MM.1S (cell line): Measurements from ENCODE around the gene GNPTG.

ENCODE experiments used
- DNase-seq: peaks from one replicate; pipeline ENCODE4 v3.0.0-alpha.2; 2015
- H2AFZ ChIP-seq: fragments of 300-600 bp; sonication (generic); 2 replicates; pipeline ENCODE4 v1.6.0; 2016; ENCODE audit warnings: antibody characterized with exemption, low read length
- H3F3A ChIP-seq: fragments of 300-600 bp; sonication (generic); 2 replicates; pipeline ENCODE4 v1.6.1; 2016; ENCODE audit warnings: mild to moderate bottlenecking, antibody characterized with exemption, low read length, moderate library complexity, mixed read lengths; ENCODE audit not compliant: insufficient read depth
- H3K27ac ChIP-seq: fragments of 300-600 bp; sonication (generic); 2 replicates; pipeline ENCODE4 v1.5.1; 2016; ENCODE audit warnings: mild to moderate bottlenecking, low read length
- H3K27me3 ChIP-seq: fragments of 300-600 bp; sonication (generic); replicated peaks from 2 replicates; pipeline ENCODE4 v1.6.0; 2016; ENCODE audit warnings: low read length; ENCODE audit not compliant: insufficient read depth
- H3K36me3 ChIP-seq: fragments of 300-600 bp; sonication (generic); replicated peaks from 2 replicates; pipeline ENCODE4 v1.6.1; 2016; ENCODE audit warnings: mild to moderate bottlenecking, low read length, mixed read lengths; ENCODE audit not compliant: insufficient read depth
- H3K4me1 ChIP-seq: fragments of 300-600 bp; sonication (generic); 2 replicates; pipeline ENCODE4 v1.6.1; 2016; ENCODE audit warnings: low read length, mixed read lengths
- H3K4me2 ChIP-seq: fragments of 300-600 bp; sonication (generic); 2 replicates; pipeline ENCODE4 v1.6.0; 2016; ENCODE audit warnings: low read depth, low read length
- H3K4me3 ChIP-seq: fragments of 300-600 bp; sonication (generic); 2 replicates; pipeline ENCODE4 v1.5.1; 2016; ENCODE audit warnings: low read length, mixed read lengths
- H3K79me2 ChIP-seq: fragments of 300-600 bp; sonication (generic); 2 replicates; pipeline ENCODE4 v1.6.1; 2016; ENCODE audit warnings: mixed run types, low read length, mixed read lengths
- H3K9ac ChIP-seq: fragments of 300-600 bp; sonication (generic); 2 replicates; pipeline ENCODE4 v1.6.1; 2016; ENCODE audit warnings: low read length, mixed read lengths
- H3K9me2 ChIP-seq: fragments of 300-600 bp; sonication (generic); replicated peaks from 2 replicates; pipeline ENCODE4 v1.6.1; 2016; ENCODE audit warnings: mild to moderate bottlenecking, low read length, mixed read lengths; ENCODE audit not compliant: insufficient read depth
- H3K9me3 ChIP-seq: fragments of 300-600 bp; sonication (generic); replicated peaks from 2 replicates; pipeline ENCODE4 v1.6.1; 2016; ENCODE audit warnings: mild to moderate bottlenecking, low read length, mixed read lengths; ENCODE audit not compliant: insufficient read depth
- H4K20me1 ChIP-seq: fragments of 300-600 bp; sonication (generic); 2 replicates; pipeline ENCODE4 v1.6.1; 2016; ENCODE audit warnings: mild to moderate bottlenecking, low read length, moderate library complexity, mixed read lengths; ENCODE audit not compliant: insufficient read depth
- EZH2 ChIP-seq: fragments of 300-600 bp; sonication (generic); optimal IDR thresholded peaks from 2 replicates; pipeline ENCODE3; 2017; ENCODE audit warnings: low read depth, mild to moderate bottlenecking, antibody characterized with exemption, low read length, mixed read lengths
- EZH2phosphoT487 ChIP-seq: fragments of 300-600 bp; sonication (generic); IDR thresholded peaks from 2 replicates; pipeline ENCODE4 v1.6.1; 2018; ENCODE audit warnings: antibody characterized with exemption, low read length
- TF ChIP-seq, protein P1 (sequence below): fragments of 300-600 bp; sonication (generic); IDR thresholded peaks from 2 replicates; pipeline ENCODE4 v1.5.1; 2016; ENCODE audit warnings: antibody characterized with exemption, low read length, mixed read lengths

The GNPTG gene

DNA sequence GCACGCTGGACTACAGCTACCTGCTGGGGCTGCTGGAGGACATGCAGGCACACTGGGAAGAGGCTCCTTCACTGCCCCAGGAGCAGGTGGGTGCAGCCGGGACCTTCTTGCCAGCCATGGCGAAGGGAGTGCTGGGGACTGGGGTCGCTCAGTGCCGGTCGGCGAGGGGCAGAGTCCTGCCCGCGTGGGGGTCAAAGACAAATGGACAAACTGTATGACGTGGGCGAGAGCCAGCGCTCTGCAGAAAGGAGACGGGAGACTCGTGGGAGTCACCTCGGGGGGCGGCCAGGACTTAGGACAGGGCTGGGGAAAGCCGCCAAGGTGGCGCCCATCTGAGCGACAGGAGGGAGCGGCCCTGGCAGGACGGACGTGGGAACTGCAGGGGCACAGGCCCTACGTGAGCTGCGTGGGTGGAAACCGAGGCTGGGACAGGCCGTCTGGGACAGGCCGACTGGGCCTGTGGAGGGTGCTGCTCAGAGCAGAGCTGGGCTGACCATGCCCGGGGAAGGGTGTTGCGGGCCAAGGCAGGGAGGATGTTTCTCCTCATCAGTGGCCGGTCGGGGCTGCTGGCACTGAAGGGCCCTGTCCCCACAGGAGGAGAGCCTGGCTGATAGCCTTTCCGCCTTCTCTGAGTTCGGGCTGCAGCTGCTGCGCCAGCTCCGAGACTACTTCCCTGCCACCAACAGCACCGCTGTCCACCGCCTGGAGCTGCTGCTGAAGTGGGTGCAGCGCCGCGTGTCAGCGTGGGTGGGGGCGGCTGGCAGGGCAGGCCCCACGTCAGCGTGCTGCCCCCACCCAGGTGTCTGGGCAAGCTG lies 8.1 kb upstream of the GNPTG start:
- no peak for DNase-seq
- peak overlapping the region; percentile 81 for H2AFZ ChIP-seq
- no peaks in the 10 kb centered on the region for H3F3A ChIP-seq
- no peaks in the 10 kb centered on the region for H3K9me2 ChIP-seq
- no peak overlapping the region for H3K27ac ChIP-seq
- peak overlapping the region; percentile 35; the same call in 1 of the 2 replicates for H3K9ac ChIP-seq
- H3K79me2 ChIP-seq = no peaks in the 10 kb centered on the region
- peak overlapping the region; percentile 98 for H3K4me2 ChIP-seq
- no peaks in the 10 kb centered on the region for H4K20me1 ChIP-seq
- H3K36me3 ChIP-seq = no peaks in the 10 kb centered on the region
- TF ChIP-seq EZH2phosphoT487 (no peak), EZH2 (no peak)
- TF ChIP-seq, protein P1, sequence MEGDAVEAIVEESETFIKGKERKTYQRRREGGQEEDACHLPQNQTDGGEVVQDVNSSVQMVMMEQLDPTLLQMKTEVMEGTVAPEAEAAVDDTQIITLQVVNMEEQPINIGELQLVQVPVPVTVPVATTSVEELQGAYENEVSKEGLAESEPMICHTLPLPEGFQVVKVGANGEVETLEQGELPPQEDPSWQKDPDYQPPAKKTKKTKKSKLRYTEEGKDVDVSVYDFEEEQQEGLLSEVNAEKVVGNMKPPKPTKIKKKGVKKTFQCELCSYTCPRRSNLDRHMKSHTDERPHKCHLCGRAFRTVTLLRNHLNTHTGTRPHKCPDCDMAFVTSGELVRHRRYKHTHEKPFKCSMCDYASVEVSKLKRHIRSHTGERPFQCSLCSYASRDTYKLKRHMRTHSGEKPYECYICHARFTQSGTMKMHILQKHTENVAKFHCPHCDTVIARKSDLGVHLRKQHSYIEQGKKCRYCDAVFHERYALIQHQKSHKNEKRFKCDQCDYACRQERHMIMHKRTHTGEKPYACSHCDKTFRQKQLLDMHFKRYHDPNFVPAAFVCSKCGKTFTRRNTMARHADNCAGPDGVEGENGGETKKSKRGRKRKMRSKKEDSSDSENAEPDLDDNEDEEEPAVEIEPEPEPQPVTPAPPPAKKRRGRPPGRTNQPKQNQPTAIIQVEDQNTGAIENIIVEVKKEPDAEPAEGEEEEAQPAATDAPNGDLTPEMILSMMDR = no peak
- H3K4me1 ChIP-seq = peaks cover 7% of the 10 kb centered on the region
- H3K27me3 ChIP-seq = peaks cover 6% of the 10 kb centered on the region
- H3K9me3 ChIP-seq = no peaks in the 10 kb centered on the region
- peak overlapping the region; percentile 62 for H3K4me3 ChIP-seq

DNA sequence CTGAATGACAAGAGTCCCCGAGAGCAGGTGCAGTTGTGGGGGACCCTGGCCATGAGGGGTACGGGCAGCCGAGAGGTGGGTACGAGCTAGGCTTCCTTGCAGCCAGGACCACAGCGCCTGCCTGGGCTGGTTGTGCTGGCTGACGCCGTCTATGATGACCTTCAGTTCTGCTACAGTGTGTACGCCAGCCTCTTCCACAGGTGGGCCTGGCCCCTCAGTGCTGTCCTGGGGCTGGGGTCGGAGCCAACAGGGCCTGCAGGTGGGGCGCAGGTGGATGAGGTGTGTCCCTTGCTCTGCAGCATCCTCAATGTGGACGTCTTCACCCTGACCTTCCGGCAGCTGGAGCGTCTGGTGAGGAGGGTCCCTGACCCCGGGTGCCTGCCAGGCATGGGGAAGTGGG lies 7.2 kb upstream of the GNPTG start:
- Histone ChIP-seq H2AFZ (no peak overlapping the region), H3K9me3 (no peaks in the 10 kb centered on the region), H3K4me3 (no peak overlapping the region), H3K27ac (no peak overlapping the region), H3K4me2 (no peak overlapping the region), H4K20me1 (no peaks in the 10 kb centered on the region), H3K4me1 (peaks cover 7% of the 10 kb centered on the region), H3K9me2 (no peaks in the 10 kb centered on the region), H3K79me2 (no peaks in the 10 kb centered on the region), H3K36me3 (no peaks in the 10 kb centered on the region), H3K27me3 (no peaks in the 10 kb centered on the region; the same call in 1 of the 2 replicates), H3K9ac (no peak overlapping the region), H3F3A (no peaks in the 10 kb centered on the region)
- TF ChIP-seq EZH2phosphoT487 = no peak
- no peak for TF ChIP-seq EZH2
- TF ChIP-seq, protein P1 = no peak
- DNase-seq = no peak

DNA sequence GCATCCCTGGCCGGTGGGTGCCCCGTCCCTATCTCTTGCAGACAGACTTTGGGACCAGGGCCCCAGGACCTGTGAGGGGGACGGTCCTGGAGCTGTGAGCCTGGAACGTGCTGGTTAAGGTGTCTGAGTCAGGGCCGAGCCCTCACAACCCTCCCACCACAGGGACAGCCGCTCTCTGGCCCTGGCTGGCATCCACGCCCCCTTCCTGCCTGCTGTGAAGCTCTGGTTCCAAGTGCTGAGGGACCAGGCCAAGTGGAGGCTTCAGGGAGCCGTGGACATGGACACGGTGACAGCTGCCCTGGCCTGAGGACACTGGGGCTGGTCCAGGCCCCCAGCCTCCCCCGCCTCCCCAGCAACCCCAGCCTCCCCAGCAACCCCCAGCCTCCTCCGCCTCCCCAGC lies 6.6 kb upstream of the GNPTG start:
- Histone ChIP-seq H3F3A (no peaks in the 10 kb centered on the region), H3K79me2 (peaks cover 3% of the 10 kb centered on the region), H3K4me2 (no peak overlapping the region), H3K9ac (no peak overlapping the region), H3K9me2 (no peaks in the 10 kb centered on the region), H3K27me3 (no peaks in the 10 kb centered on the region; the same call in 1 of the 2 replicates), H3K4me1 (peaks cover 7% of the 10 kb centered on the region), H4K20me1 (no peaks in the 10 kb centered on the region), H3K4me3 (no peak overlapping the region), H3K36me3 (no peaks in the 10 kb centered on the region), H3K27ac (no peak overlapping the region), H3K9me3 (no peaks in the 10 kb centered on the region), H2AFZ (no peak overlapping the region)
- no peak for DNase-seq
- TF ChIP-seq, protein P1 = no peak
- TF ChIP-seq EZH2 (no peak), EZH2phosphoT487 (no peak)
